Stimulated activated CD8-positive, alpha-beta memory T cell treated with anti-CD3 and anti-CD28 coated beads, Interleukin-12 subunit alpha, Interleukin-12 subunit beta, amount 100 ng/mL, for 1 hour (primary cell): ENCODE results near the gene HOXB8.

ENCODE experiments used
- DNase-seq: peaks from one replicate; pipeline ENCODE4 v3.0.0-alpha.2; 2020; ENCODE audit warnings: low read depth

The HOXB8 gene

DNA sequence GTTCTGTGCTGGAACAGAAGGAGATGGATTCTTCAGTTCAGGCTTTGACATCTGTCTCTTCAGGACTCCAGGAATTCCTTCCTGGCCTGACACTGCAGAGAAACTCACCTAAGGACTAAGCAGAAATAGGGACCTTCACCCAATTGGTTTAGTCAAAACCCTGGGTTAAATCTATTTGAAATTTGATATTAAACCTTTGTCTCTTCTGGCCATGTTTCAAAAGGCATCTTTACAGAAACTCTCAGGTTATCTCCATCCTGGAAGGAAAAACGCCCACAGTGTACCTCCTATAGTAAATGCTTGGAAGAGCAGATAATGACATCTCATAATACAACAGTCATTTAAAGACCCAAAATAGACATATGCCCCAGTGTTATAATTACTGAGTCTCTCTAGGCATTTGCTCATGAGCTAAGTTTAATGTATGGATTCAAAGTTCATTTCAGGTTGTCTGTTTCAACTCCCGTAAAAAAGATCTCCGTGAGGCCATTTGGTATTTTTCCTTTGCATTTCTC, 31.3 kb downstream of the HOXB8 start:
- DNase-seq, result no peak

DNA sequence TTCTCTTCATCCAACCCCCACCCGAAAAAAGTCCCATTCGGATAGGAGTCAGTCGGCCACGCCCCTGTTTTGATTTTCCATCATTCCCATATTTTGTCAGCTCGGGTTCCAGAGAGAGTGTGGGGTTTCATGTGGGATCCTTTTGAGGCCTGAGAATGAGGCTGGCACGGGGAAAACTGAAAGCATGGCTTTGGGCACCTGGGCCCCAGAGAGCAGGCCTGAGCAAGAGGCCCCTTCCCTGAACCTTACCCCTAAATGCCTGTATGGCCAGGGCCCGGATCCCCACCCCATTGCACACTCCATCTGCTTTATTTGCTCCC, 32.4 kb downstream of the HOXB8 start:
- no peak for DNase-seq

DNA sequence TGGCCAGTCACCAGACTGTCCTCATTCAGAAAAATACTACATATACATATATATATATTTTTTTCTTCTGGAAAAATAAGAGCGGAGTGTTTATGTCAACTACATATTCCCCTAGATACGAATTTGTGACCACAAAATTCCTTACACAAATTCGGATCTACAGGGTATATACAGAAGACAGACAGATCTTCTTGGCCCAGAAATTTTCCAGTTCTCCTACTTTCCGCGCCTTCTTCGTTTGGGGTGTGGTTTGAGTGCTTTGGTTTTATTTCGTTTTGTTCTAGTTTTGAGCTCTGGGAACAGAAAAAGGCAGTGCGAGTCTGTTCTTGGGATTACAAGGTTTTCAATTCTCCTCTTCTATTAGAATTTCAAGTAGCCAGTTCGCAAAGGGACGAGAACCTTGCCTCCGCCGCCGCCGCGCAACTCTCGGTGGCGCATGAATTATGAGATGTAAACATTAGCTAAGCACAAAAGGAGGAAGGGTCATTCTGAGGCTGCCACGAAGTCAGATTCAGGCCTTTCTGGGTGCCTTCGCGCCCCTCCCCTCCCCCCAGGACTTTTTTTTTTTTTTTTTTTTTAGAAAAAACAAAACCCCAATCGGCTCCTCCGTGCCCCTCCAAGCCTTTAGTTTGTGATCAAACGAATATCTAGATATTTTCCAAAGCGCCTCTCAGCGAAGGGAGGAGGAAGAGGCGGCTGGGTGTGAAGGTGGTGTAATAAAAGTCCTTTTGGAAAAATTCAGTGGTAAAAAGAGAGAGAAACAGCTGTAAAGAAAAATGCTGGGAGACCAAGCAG, 35.1 kb downstream of the HOXB8 start:
- no peak for DNase-seq

DNA sequence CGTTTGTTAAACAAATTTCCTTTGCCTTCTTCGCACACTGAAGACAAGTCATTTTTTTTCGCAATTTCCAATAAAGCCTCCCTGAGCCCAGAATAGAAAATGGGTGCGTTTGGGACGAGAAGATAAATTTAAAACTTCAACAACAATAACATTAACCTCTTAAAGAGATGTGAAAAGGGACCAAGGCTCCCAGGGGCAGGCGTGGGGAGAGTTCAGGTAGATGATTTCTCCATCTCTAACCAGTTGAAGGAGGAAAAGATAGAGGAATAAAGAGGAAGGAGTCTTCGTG, 35.7 kb downstream of the HOXB8 start:
- DNase-seq, result no peak

DNA sequence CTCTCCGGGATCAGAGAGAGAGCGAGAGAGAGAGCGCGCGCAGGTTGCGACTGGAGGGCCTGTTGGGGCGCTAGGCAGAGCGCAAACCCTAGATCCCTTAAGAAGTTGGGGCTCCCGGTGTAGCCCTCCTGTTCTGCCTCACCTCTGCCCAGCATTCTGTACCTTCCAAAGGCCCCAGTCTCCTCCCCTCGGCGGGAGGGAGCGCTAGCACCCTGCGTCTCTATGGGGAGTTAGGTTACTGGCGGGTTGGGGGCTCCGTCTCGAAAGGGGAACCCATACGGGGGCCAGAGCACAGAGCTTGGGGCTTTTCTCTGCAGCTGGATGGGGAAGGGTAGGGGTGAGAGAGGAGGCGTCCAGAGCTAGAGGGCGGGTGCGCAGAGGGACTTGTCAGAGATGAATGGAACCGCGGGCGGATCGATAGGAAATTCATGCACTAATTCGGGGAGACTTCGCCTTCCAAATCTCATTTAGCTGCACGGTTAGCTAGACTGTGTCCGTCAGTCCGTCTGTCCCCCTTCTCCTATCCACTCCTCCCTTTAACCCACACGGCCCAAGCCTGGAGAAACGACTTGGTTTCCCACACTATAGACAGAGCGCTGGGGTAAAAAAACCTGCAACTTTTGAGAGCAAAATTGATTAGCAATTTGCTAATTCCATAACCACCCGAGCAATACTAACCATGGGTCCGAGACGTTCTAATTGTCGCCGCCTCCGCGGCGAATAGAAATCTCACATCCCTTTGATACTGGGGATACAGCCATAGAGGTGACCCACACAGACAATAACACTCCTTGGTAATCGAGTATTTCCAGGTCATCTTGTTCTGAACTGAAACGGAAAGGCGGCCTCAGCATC, 36.2 kb downstream of the HOXB8 start:
- no peak for DNase-seq

DNA sequence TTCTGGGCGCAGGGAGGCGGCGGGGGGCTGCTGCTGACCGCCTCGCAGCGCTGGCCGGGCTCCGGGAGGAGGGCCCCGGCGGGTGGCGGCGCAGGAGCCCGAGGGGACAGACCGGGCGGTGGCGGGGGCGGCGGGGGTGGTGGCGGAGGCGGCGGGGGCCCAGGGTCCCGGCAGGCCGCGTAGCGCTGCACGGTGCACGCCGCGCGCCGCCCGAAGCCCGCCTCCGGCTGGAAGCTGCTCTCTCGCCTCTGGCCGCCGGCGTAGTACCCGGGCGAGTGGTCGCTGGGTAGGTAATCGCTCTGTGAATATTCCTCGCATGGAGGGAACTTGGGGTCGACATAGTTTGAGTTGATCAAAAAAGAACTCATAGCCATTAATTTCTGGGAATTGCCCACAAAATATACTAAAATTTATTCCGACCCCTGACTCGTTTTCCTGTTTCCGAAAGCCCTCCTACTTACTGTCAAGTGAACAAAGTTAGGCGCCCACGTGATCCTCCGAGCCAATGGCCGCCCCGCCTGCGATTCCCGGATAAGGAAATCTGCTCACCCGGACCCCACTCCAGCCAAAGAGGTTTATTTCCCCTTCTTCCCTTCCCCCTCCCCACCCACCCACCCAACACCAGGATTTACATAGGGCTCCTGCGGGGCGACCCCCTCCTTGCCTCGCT, 37.0 kb downstream of the HOXB8 start, which contains the start of gene HOXB4:
TSS of gene HOXB4 (minus strand) at position 405 of the 670 bp plus-strand sequence. CDS start at position 374, 31 bp downstream.
- peak; percentile 45 for DNase-seq

DNA sequence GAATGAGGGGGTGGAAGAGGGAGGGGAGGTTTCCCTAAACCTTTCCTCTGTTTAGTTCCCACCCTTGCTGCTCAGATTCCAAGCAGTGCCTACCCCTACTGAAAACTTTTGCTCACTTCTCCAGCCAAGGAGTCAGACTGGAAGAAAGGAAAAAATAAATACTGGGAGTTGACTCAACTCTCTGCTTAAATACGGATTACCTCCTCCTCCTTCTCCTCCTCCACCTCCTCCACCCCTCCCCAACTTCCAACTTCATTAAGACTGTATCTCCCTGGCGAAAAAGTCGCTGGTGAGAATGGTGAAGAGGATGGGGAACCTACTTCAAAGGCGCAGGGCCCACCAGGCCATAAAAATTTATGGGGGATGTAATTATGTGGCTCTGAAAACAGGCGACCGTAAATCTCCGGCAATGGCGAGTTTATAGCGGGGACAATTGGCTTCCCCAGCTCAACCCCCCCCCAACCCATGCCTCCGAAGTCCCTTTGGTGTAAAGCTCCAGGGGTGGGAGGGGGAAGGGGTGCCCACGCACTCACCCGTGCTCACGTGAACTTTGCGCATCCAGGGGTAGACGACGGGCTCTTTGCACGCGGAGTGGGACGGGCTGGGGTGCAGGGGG, 37.7 kb downstream of the HOXB8 start:
- DNase-seq, result no peak

DNA sequence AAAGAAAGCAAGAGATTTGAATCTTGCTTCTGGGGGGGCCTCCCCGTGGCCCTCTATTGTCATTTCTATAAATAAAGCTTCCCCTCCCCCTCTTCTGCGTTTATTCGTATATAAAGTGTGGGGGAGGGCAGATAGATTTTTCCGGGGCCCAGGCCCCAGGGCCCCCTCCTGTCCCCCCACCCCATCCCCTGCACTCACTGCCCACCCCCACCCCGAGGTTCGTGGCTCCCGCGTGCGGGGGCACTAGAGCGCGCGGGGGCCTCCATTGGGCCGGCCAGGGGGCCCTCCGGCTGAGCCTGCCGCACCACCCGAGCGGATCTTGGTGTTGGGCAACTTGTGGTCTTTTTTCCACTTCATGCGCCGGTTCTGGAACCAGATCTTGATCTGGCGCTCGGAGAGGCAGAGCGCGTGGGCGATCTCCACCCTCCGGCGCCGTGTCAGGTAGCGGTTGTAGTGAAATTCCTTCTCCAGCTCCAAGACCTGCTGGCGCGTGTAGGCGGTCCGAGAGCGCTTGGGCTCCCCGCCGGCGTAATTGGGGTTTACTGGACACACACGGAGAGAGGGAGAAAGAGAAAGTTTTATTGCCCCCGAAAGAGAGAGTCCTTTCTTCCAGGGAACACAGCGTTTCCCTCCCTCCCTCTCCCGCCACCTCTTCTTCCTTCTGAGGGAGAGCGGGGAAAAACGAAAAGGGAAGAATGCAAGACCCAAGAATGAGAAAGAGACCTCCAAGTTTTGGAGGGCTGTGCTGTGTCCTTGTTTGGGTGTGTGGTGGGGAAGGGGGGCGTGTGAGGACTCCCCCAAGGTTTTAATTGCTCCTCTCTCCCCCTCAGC, 38.4 kb downstream of the HOXB8 start:
- no peak for DNase-seq

DNA sequence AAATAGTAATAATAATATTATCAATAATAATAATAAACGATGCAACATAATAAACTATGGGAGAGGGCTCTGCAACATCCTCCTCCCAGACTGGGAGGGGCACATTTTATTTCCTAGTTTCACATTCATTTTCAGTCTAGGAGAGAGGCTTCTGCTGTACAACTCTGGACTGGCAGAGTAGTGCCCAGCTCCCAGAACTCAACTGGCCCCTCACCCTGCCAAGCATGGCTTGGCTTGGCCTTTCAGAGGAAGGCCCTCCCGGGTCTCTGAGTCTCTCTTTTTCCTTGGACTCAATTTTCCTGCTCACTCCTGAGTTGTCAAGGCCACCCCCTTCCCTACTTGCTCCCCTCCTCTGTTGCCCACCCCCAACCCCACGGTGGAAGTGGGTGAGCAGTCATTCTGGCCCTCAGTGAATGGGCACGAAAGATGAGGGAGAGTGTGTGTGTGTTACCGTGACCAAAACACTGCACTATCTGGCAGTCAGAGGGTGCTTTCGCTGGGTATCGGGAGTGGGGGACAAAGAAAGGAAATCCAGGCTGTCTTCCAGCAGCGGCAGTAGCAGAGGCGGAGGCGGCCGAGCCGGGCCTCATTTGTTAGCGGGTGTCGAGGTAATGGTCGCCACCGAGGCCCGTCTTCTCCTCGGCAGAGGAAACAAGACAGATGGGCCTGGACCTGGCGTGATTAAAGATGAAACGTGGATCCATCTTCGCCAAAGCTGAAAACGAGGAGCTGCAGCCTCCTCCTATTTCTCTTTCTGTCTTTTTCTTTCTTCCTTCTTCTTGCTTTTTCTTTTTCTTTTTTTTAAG, 39.2 kb downstream of the HOXB8 start:
- DNase-seq, result no peak

DNA sequence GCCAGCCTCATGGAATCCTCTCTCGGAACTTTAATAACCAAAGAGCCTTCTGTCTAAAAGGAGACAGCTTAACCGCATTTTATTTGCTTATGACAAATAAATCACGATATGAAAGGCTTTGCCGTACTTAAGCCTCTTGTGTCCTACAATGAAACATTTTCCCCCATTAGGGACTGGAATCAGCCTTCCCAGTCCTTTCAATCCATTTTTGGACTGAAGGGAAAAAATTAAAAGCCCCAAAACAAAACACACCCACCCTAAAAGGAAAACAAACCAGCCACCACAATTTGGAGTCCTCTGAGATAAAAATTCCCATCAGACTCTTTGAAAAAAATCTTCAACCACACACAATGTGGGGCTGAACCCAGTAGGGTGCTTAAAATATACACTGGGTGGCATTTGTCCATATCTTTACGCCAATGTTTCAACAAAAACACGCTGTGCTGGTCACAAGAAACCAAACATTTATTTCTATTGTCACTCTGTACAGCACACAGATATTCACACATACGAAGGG, 40.0 kb downstream of the HOXB8 start:
- DNase-seq, result no peak

DNA sequence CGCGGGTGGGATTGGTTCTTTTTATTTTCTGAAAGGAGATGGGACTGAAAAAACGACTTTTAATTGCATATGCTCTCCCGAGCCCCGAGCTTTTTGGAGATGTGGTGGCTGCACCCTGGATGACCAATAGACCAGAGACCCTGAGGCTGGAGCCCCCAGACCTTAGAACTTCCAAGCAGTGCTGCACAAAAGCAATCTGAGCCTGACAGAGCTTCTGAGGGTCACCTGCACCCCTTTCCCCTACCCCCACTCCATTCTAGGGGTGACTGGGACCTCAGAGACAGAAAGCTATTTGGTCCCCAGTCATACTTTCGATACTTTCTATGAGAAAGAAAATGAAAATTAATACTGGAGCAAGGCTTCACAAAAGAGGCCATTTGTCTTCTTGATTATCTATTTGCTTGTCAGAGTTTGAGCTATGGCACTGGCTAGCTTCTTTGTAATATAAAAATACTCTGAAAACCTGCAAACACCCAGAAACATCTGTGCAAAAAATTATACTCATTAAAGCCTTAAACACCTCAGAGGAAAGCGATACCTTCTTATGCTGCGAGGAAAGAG, 40.5 kb downstream of the HOXB8 start:
- DNase-seq, result no peak

DNA sequence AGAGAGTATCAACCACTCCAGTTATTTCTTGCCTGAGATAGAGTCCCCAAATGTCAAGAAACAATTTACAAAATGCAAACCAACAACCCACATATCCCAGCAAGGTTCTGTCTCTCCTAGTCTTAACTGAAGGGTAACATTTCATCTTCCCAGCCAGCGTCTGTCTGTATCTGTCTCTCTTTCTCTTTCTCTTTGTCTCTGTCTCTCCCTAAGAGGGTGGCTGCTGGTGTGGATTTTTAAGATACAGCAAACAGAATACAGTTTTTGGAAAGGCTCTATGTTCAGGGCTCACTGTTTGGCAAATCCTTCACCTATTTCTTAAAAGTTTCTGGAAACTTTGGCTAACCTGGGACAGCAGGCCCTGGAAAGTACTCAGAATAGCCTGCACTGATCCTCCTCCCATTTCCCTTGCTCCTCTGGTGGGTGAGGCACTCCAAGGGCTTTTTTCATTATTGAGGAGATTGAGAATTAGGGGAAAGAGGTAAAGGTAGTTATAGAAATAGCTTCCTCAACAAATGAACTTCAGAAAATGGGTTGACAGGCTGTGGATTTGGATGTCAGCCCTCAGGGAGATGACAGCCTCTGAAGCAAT, 43.2 kb downstream of the HOXB8 start:
- DNase-seq, result no peak

DNA sequence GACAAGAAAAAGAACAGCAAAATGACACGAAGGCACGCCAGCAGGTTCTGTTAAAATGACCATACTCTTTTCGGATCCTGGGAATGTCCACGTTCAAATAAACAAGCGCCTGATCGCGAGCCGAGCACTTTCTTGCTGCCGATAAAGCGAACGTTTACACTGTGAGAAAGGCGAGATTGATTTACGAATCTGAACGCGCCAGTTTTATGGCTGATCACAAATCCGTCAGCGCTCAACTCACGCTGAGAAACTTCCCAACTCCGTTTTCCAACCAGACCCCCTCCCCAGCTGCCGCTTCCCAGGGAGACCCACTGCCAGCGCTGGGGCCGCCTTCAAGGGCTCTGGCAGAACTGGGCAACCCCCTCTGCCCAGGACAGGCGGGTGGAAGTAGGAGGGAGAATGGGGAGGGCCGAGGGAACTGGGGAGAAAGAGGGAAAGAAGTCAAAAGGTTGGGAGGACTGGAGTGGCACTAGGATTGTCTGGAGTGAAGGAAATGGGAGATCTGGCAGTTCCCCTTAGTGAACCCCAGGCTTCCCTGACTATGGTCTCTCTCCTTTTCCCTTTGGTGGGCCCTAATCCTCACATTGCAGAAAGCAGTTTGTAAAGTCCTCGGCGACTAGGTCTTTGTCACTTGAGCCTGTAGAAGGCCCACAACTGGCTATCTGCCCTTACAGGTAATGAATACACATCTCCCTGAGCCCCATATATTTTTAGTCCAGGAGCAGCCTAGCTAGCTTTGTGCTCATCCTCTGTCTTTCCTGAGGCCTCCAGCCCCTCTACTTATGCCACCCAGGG, 43.9 kb downstream of the HOXB8 start:
- no peak for DNase-seq

DNA sequence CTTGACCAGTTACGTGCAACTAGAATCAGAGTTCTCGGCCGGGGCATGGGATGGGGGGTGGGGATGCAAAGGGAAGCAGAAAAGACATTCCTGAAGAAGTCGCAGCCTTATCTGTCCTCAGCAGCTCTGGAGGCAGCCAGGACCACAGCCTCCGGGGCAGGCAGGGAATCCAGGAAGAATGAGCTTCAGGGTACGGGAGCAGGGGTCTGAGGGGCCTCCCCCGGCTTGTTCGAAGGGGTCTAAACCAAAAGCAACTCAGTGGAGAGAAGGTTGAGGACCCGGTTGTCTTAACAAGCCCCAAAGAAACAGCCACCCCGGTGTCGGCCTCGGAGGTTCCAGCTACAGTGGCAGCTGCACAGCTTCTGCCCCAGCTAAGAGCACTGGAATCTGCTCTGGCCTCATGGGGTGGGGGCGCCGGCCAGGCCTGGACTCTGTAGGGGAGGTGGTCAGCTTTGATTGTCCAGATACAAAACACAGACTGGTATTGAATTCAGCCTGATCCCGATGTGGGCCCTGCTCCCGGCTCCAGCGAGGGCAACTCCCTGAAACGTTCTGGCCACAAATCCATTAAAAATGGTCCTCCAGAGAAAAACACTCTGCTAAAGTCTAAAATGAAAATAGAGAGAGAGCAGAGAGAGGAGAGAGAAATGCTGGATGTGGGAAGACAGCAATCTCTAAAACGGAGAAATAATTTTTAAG, 44.6 kb downstream of the HOXB8 start:
- DNase-seq, result no peak

DNA sequence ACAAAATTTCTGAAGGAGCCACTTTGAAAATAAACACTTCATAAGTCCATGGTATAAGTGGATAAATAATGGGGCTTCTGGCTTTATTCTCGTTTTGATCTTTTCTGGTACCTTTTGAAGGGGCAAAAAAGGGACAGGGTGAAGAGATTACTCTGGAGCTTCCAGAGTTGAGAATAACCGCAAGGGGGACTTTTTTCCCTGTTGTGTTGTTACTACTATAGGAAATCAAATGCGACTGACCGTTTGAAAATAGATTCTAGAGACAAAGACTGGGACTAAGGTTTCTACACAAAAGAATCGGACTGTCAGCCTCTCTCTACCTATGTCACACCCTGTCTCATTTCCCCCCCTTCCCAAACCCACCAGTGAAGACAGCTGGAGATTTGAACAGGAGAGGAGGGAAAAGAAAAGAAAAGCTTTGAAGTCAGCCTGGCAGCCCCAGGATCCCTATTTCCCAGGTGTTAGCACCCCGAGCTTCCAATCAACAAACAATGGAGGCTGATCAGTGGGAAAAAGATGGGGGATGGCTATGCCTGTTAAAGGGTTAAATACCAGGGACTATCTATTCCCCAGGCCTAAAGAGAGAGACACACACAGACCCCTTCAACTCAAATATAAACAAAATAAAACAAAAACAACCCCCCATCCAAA, 45.3 kb downstream of the HOXB8 start:
- DNase-seq, result no peak

DNA sequence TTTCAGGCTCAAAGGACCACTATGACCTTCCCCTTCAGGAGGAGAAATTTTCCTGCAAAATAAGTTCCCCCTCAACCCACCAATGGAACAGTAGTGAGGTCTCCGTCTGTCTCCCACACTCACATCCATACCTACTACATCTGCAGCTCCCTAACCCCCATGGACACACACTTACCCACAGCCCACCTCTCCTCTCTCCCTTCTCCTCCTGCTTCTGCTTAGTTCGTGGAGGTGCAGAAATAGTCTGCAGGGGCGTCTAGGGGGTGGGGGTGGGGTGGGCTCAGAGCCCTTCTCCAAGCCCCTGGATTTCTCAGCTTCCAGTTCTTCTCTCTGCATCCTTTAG, 45.9 kb downstream of the HOXB8 start:
- no peak for DNase-seq

DNA sequence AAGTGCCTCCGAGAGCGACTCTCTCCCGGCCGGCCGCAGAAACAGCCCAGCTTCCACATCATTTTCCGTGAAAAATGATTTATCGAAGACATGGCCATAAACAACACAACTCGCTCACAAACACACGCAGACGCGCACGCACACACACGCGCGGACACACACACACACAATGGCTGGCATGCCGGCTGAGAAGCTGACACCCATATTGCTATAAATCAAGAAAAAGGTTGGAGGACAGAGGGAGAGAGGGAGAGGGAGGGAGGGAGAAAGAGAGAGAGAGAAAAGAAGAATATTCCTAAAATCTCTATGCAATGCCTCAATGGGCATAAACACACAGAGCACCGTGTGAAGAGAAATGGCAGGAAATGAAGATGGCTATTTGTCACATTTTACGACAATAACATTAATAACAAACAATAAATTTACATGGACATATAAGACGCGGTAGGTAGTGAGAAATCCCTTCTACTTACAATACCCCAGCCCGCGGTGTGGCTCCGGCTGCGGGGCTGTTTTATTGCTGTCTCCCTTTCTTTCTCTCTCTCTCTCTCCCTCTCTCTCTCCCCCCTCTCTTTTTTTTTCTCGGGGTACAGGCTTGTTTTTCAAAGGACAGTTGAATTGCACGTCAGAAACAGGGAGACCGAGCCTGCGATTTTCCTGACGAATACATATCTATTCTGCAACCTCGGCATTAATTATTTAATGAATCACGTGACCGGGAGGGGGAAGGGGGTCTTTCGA, 46.4 kb downstream of the HOXB8 start:
- DNase-seq, result no peak
